Activated naive CD4-positive, alpha-beta T cell treated with anti-CD3 and anti-CD28 coated beads for 36 hours (primary cell): Measurements from ENCODE around the gene UGT1A9. TPM values are rescaled to one million over a fixed set of nuclear protein-coding genes. Genes with fewer than 3 reads are reported as not detected.
"Not testable (repeated sequence)": the region's sequence is repeated elsewhere in the genome, so short reads cannot be mapped to it uniquely, and the experiment has no call there.

Experiments used
- CTCF ChIA-PET: fragments of 350-600 bp; sonication (Branson Sonifier 250); formaldehyde crosslinking; loops from one replicate; lab custom pipeline; 2021; ENCODE audit warnings: antibody characterized with exemption; lab: Charles Lee
- DNase-seq: peaks from one replicate; pipeline ENCODE4 v3.0.0-alpha.2; 2020
- H3K27ac Mint-ChIP-seq: one replicate; pipeline ENCODE4 v1.8.0; 2021; ENCODE audit warnings: mild to moderate bottlenecking, mixed read lengths
- H3K27me3 Mint-ChIP-seq: one replicate; pipeline ENCODE4 v1.8.0; 2021; ENCODE audit warnings: low read depth, mixed read lengths
- H3K36me3 Mint-ChIP-seq: one replicate; pipeline ENCODE4 v1.8.0; 2021; ENCODE audit warnings: low read depth, mixed read lengths
- H3K4me1 Mint-ChIP-seq: one replicate; pipeline ENCODE4 v1.8.0; 2021; ENCODE audit warnings: low read depth, mixed read lengths
- H3K4me3 Mint-ChIP-seq: one replicate; pipeline ENCODE4 v1.8.0; 2021; ENCODE audit warnings: mild to moderate bottlenecking, moderate library complexity, mixed read lengths
- H3K9me3 Mint-ChIP-seq: one replicate; pipeline ENCODE4 v1.8.0; 2021; ENCODE audit warnings: mixed read lengths
- intact Hi-C: fragments of 100-400 bp; cut with micrococcal nuclease; formaldehyde crosslinking; loops from one replicate; pipeline ENCODE4 v1.15.1; 2023
- total RNA-seq, 2 experiments: library from RNA; stranded (reverse); gene quantifications; one replicate each; pipeline ENCODE4 v1.2.3, GENCODE V29; 2021

UGT1A9 gene
- total RNA-seq, 2 experiments from 2014 or later = not detected

- H3K27ac Mint-ChIP-seq, H3K4me1 Mint-ChIP-seq, H3K9me3 Mint-ChIP-seq, H3K36me3 Mint-ChIP-seq, intact Hi-C loops, H3K4me3 Mint-ChIP-seq, CTCF ChIA-PET, DNase-seq: not testable (repeated sequence)
- peaks cover 10% of the 10 kb centered on the region for H3K27me3 Mint-ChIP-seq
These were observed 65.4 kb downstream of the UGT1A9 start for GRCh38 chr2:233736868-233737653.

GRCh38 chr2:233740870-233741269 lies 69.2 kb downstream of the UGT1A9 start:
- Mint-ChIP-seq H3K36me3 (no peaks in the 10 kb centered on the region), H3K27ac (no peak overlapping the region), H3K9me3 (no peaks in the 10 kb centered on the region), H3K4me3 (no peak overlapping the region), H3K4me1 (no peaks in the 10 kb centered on the region), H3K27me3 (peaks cover 8% of the 10 kb centered on the region)
- CTCF ChIA-PET = interaction anchor here (0.7 kb wide), 1 partner anchor 783 kb away, joined by 3 read pairs; no protein-coding TSS in a partner anchor
- DNase-seq = no peak
- intact Hi-C loops = no loop called here

GRCh38 chr2:233743464-233744259 lies 72.0 kb downstream of the UGT1A9 start:
- no peak for DNase-seq
- CTCF ChIA-PET = no interaction called here
- Mint-ChIP-seq H3K9me3 (no peaks in the 10 kb centered on the region), H3K4me3 (no peak overlapping the region), H3K36me3 (no peaks in the 10 kb centered on the region), H3K27me3 (peaks cover 7% of the 10 kb centered on the region), H3K4me1 (no peaks in the 10 kb centered on the region), H3K27ac (no peak overlapping the region)
- intact Hi-C loops = no loop called here

- H3K4me3 Mint-ChIP-seq = no peak overlapping the region
- H3K27me3 Mint-ChIP-seq = peaks cover 7% of the 10 kb centered on the region
- no peaks in the 10 kb centered on the region for H3K4me1 Mint-ChIP-seq
- H3K36me3 Mint-ChIP-seq = no peaks in the 10 kb centered on the region
- H3K27ac Mint-ChIP-seq = no peak overlapping the region
- peaks cover 1% of the 10 kb centered on the region for H3K9me3 Mint-ChIP-seq
- intact Hi-C loops = no loop called here
- CTCF ChIA-PET = no interaction called here
- no peak for DNase-seq
These were observed 73.5 kb downstream of the UGT1A9 start for GRCh38 chr2:233745073-233745755.

- H3K4me1 Mint-ChIP-seq, H3K4me3 Mint-ChIP-seq, H3K27me3 Mint-ChIP-seq, H3K36me3 Mint-ChIP-seq, intact Hi-C loops, H3K9me3 Mint-ChIP-seq, DNase-seq, CTCF ChIA-PET, H3K27ac Mint-ChIP-seq: not testable (repeated sequence)
These were observed 74.1 kb downstream of the UGT1A9 start for GRCh38 chr2:233745838-233746237.

- Mint-ChIP-seq H3K4me3 (no peak overlapping the region), H3K36me3 (no peaks in the 10 kb centered on the region), H3K9me3 (peaks cover 4% of the 10 kb centered on the region), H3K27me3 (peaks cover 5% of the 10 kb centered on the region), H3K27ac (no peak overlapping the region), H3K4me1 (no peaks in the 10 kb centered on the region)
- CTCF ChIA-PET = no interaction called here
- no peak for DNase-seq
- intact Hi-C loops = no loop called here
These were observed 75.0 kb downstream of the UGT1A9 start for GRCh38 chr2:233746475-233747282.

GRCh38 chr2:233747283-233747544 lies 75.5 kb downstream of the UGT1A9 start:
- Mint-ChIP-seq H3K27ac (no peak overlapping the region), H3K36me3 (no peaks in the 10 kb centered on the region), H3K27me3 (peaks cover 5% of the 10 kb centered on the region), H3K4me1 (no peaks in the 10 kb centered on the region), H3K4me3 (no peak overlapping the region), H3K9me3 (peaks cover 4% of the 10 kb centered on the region)
- intact Hi-C loops = no loop called here
- CTCF ChIA-PET = no interaction called here
- DNase-seq = no peak

GRCh38 chr2:233750689-233751088 lies 79.0 kb downstream of the UGT1A9 start:
- peaks cover 12% of the 10 kb centered on the region for H3K27me3 Mint-ChIP-seq
- CTCF ChIA-PET, H3K4me1 Mint-ChIP-seq, H3K9me3 Mint-ChIP-seq, intact Hi-C loops, H3K36me3 Mint-ChIP-seq, H3K27ac Mint-ChIP-seq, DNase-seq, H3K4me3 Mint-ChIP-seq: not testable (repeated sequence)

GRCh38 chr2:233751212-233752009 lies 79.7 kb downstream of the UGT1A9 start:
- CTCF ChIA-PET, H3K27ac Mint-ChIP-seq, intact Hi-C loops, H3K4me3 Mint-ChIP-seq, DNase-seq, H3K36me3 Mint-ChIP-seq, H3K9me3 Mint-ChIP-seq, H3K4me1 Mint-ChIP-seq: not testable (repeated sequence)
- peaks cover 12% of the 10 kb centered on the region for H3K27me3 Mint-ChIP-seq

- intact Hi-C loops = no loop called here
- Mint-ChIP-seq H3K36me3 (no peaks in the 10 kb centered on the region), H3K27ac (no peak overlapping the region), H3K4me1 (no peaks in the 10 kb centered on the region), H3K9me3 (peaks cover 4% of the 10 kb centered on the region), H3K4me3 (no peak overlapping the region), H3K27me3 (peaks cover 7% of the 10 kb centered on the region)
- CTCF ChIA-PET = no interaction called here
- no peak for DNase-seq
These were observed 83.3 kb downstream of the UGT1A9 start for GRCh38 chr2:233754872-233755611.

- no peak for DNase-seq
- CTCF ChIA-PET = no interaction called here
- H3K36me3 Mint-ChIP-seq = no peaks in the 10 kb centered on the region
- peaks cover 1% of the 10 kb centered on the region for H3K9me3 Mint-ChIP-seq
- no peaks in the 10 kb centered on the region for H3K4me1 Mint-ChIP-seq
- intact Hi-C loops = no loop called here
- H3K4me3 Mint-ChIP-seq = no peak overlapping the region
- H3K27ac Mint-ChIP-seq = no peak overlapping the region
- peaks cover 7% of the 10 kb centered on the region for H3K27me3 Mint-ChIP-seq
These were observed 84.9 kb downstream of the UGT1A9 start for GRCh38 chr2:233756429-233757081.
